ENCODE data around the gene HDAC5.

DNA sequence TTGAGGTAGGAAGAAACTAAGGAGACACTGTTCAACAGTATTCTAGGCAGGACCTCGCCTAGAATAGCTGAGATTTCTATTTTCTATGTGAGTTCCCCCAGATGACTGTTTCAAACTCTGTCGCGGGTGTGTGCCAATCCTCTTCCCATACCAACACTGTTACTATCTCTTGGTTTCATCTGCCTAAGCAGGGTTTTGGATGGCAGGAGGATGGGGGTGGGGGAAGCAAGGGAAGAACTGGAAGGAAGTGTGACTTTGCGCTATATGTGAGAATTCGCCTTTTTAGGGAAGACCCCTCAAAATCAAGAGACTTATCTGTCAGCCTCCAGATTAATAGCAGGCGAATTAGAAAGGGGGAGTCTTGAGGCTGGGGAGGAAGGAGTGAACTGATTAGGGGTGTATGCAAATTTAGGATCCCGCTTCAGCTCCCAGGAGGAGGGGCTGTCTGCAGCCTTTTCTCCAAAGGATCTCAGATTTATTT lies 53.4 kb downstream of the HDAC5 start:
- TF ChIP-seq, protein P1, sequence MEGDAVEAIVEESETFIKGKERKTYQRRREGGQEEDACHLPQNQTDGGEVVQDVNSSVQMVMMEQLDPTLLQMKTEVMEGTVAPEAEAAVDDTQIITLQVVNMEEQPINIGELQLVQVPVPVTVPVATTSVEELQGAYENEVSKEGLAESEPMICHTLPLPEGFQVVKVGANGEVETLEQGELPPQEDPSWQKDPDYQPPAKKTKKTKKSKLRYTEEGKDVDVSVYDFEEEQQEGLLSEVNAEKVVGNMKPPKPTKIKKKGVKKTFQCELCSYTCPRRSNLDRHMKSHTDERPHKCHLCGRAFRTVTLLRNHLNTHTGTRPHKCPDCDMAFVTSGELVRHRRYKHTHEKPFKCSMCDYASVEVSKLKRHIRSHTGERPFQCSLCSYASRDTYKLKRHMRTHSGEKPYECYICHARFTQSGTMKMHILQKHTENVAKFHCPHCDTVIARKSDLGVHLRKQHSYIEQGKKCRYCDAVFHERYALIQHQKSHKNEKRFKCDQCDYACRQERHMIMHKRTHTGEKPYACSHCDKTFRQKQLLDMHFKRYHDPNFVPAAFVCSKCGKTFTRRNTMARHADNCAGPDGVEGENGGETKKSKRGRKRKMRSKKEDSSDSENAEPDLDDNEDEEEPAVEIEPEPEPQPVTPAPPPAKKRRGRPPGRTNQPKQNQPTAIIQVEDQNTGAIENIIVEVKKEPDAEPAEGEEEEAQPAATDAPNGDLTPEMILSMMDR (IDR thresholded peaks at IDR 0.05), result no peak
- TF ChIP-seq POLR2A (IDR thresholded peaks at IDR 0.05), result no peak
